Gastroesophageal sphincter (tissue), 3 donors: Measurements from ENCODE around the gene RHEX.

Experiments
- POLR2AphosphoS5 ChIP-seq: sonication (generic); formaldehyde crosslinking; IDR thresholded peaks from one replicate; pipeline ENCODE4 v1.6.1; 2017; ENCODE audit warnings: antibody characterized with exemption
- TF ChIP-seq, protein P1 (sequence below), 4 experiments: fragments of 200-600 bp in 2 of 4; fragments of 450-650 bp in 2 of 4; sonication (generic) in 1 of 4; IDR thresholded peaks; one replicate each; pipeline ENCODE4 v1.5.1; 2017 to 2019; ENCODE audit warnings: antibody characterized with exemption in 4 of 4, mild to moderate bottlenecking in 2 of 4, moderate library complexity in 2 of 4

DNA sequence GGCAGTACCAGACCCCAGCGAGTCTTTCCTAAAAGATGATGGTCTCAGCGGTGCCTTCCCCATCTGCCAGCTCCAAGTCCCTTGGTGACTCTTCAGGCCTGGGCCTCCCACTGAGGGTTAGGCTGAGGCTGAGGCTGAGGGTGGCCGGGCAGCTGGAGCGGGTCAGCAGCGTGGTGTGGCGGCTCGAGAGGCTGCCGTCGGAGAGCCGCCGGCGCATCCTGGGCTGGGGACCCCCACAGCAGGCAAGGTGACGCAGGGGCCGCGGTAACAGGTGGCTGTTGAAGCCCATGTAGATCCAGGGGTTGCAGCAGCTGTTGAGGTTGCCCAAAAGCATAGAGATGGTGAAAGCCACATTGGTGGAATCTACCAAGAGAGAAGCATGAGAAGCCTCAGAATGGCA, 57.2 kb downstream of the RHEX start:
- TF ChIP-seq, protein P1, sequence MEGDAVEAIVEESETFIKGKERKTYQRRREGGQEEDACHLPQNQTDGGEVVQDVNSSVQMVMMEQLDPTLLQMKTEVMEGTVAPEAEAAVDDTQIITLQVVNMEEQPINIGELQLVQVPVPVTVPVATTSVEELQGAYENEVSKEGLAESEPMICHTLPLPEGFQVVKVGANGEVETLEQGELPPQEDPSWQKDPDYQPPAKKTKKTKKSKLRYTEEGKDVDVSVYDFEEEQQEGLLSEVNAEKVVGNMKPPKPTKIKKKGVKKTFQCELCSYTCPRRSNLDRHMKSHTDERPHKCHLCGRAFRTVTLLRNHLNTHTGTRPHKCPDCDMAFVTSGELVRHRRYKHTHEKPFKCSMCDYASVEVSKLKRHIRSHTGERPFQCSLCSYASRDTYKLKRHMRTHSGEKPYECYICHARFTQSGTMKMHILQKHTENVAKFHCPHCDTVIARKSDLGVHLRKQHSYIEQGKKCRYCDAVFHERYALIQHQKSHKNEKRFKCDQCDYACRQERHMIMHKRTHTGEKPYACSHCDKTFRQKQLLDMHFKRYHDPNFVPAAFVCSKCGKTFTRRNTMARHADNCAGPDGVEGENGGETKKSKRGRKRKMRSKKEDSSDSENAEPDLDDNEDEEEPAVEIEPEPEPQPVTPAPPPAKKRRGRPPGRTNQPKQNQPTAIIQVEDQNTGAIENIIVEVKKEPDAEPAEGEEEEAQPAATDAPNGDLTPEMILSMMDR (IDR thresholded peaks at IDR 0.05), result no peak
- TF ChIP-seq POLR2AphosphoS5, result no peak
